Gastrocnemius medialis (tissue), 4 donors: Measurements from ENCODE around the gene ZFP64. TPM values are rescaled to one million over a fixed set of nuclear protein-coding genes. Genes with fewer than 3 reads are reported as not detected.

ENCODE experiments used
- ATAC-seq, 2 donors: fragments of 150-250 bp; one replicate each; pipeline ENCODE4 v1.9.1; 2016
- DNase-seq, 2 donors: peaks; one replicate each; pipeline ENCODE4 v3.0.0-alpha.2; 2019
- H3K27ac ChIP-seq, 4 donors: fragments of 200-600 bp; sonication (generic); 1 replicate in 1 of 4; 2 replicates in 3 of 4; pipeline ENCODE4 v1.5.1; 2016 to 2018; ENCODE audit warnings: mild to moderate bottlenecking in 2 of 4, moderate library complexity in 1 of 4
- H3K27me3 ChIP-seq, 3 donors: fragments of 200-600 bp; sonication (generic) in 2 of 3; 1 replicate in 1 of 3; 2 replicates in 2 of 3; pipeline versions ENCODE4 v1.5.1 to v1.6.0; 2016 to 2019; ENCODE audit warnings: mild to moderate bottlenecking in 1 of 3, moderate library complexity in 1 of 3
- H3K36me3 ChIP-seq, 2 donors: fragments of 200-600 bp; sonication (generic) in 1 of 2; one replicate each; pipeline ENCODE4 v1.5.1; 2017 to 2018
- H3K4me1 ChIP-seq, 2 donors: fragments of 200-600 bp; sonication (generic) in 1 of 2; one replicate each; pipeline ENCODE4 v1.5.1; 2016 to 2017; ENCODE audit warnings: mild to moderate bottlenecking in 2 of 2
- H3K4me3 ChIP-seq, 4 donors: fragments of 200-600 bp; sonication (generic) in 3 of 4; 1 replicate in 1 of 4; 2 replicates in 3 of 4; pipeline ENCODE4 v1.5.1; 2016 to 2019; ENCODE audit warnings: mild to moderate bottlenecking in 2 of 4
- H3K9me3 ChIP-seq, 3 donors: fragments of 200-600 bp; sonication (generic) in 2 of 3; 1 replicate in 1 of 3; 2 replicates in 2 of 3; pipeline ENCODE4 v1.5.1; 2016 to 2019
- POLR2A ChIP-seq, 2 donors: fragments of 450-650 bp; IDR thresholded peaks; one replicate each; pipeline ENCODE4 v1.6.1; 2017; ENCODE audit warnings: antibody characterized with exemption in 2 of 2, mild to moderate bottlenecking in 2 of 2, moderate library complexity in 2 of 2
- in situ Hi-C, 4 donors: fragments of 200-750 bp; cut with MboI; loops; one replicate each; pipeline versions ENCODE4 v1.15.0 to v1.8.0; 2017; ENCODE audit warnings: low sequenced_read_pairs in 4 of 4
- intact Hi-C: fragments of 100-400 bp; cut with DNase I; formaldehyde crosslinking; loops from one replicate; pipeline ENCODE4 v1.15.1; 2023; ENCODE audit warnings: low total_unique reads
- total RNA-seq, 4 donors: library from RNA; depleted of rRNA; stranded (reverse); fragments of >200 nt; gene quantifications; one replicate each; pipeline versions ENCODE4 v1.1.0 to v1.2.3, GENCODE V29; 2016
- TF ChIP-seq, protein P1 (sequence below), 5 experiments: fragments of 450-650 bp in 3 of 5; fragments of 200-600 bp in 2 of 5; sonication (generic) in 2 of 5; IDR thresholded peaks in 4 of 5; conservative IDR thresholded peaks in 1 of 5; 1 replicate in 4 of 5; 2 replicates in 1 of 5; pipeline ENCODE4 v1.5.1; 2016 to 2019; ENCODE audit warnings: antibody characterized with exemption in 5 of 5, mild to moderate bottlenecking in 3 of 5, moderate library complexity in 3 of 5

ZFP64 gene
- total RNA-seq, 4 donors from 2014 or later = 3.3 to 8.0 (median 3.9) TPM

DNA sequence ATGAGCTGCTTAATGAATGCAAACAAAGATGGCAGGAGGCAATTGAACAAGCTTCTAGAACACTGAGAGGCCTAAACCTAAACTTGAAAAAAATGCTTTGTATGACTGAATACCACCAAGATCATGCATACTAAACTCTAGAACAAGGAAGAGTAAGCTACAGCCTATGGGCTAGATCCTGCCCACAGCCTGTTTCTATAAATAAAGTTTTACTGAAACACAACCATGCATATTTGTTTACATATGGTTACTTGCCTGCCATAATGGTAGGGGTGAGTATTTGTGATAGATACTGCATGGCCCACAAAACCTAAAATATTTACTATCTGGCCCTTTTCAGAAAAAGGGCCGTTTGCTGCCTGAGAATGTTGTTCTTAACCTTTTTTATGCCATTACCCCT, 37.0 kb downstream of the ZFP64 start:
- H3K4me1 ChIP-seq = no peaks in the 10 kb centered on the region
- no peak overlapping the region for H3K4me3 ChIP-seq
- in situ Hi-C loops (no loop called here), intact Hi-C loops (loop anchor here (5.0 kb wide), 1 partner anchor 517 kb away; no protein-coding TSS in a partner anchor)
- DNase-seq (no peak), ATAC-seq (no peak)
- no peaks in the 10 kb centered on the region for H3K27me3 ChIP-seq
- no peaks in the 10 kb centered on the region for H3K9me3 ChIP-seq
- TF ChIP-seq, protein P1, sequence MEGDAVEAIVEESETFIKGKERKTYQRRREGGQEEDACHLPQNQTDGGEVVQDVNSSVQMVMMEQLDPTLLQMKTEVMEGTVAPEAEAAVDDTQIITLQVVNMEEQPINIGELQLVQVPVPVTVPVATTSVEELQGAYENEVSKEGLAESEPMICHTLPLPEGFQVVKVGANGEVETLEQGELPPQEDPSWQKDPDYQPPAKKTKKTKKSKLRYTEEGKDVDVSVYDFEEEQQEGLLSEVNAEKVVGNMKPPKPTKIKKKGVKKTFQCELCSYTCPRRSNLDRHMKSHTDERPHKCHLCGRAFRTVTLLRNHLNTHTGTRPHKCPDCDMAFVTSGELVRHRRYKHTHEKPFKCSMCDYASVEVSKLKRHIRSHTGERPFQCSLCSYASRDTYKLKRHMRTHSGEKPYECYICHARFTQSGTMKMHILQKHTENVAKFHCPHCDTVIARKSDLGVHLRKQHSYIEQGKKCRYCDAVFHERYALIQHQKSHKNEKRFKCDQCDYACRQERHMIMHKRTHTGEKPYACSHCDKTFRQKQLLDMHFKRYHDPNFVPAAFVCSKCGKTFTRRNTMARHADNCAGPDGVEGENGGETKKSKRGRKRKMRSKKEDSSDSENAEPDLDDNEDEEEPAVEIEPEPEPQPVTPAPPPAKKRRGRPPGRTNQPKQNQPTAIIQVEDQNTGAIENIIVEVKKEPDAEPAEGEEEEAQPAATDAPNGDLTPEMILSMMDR (IDR thresholded peaks at IDR 0.05 in 4 of 5, conservative IDR thresholded peaks at IDR 0.05 in 1 of 5) = no peak
- TF ChIP-seq POLR2A (IDR thresholded peaks at IDR 0.05) = no peak
- peaks cover 5 to 48% of the 10 kb centered on the region in 2 donors for H3K36me3 ChIP-seq
- no peak overlapping the region for H3K27ac ChIP-seq

DNA sequence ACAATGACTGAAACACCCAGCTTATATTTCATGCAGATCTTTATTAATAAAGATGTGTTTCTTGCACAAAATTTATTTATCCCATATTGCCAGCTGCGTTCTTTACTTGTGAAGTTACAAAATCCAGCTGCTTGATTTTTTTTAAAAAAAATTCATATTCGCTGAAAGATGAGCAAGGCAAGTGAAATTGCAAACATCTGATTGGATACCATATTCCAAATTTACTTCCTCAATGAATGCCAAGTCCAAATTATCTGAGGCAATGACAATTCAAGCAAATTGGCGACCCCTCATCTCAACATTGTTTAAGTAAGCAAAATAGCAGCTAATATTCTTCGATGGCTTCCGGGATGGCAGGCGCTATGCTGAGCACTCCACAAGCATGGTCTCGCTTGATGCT, 37.7 kb downstream of the ZFP64 start:
- no peak for ATAC-seq
- peaks cover 0 to 42% of the 10 kb centered on the region in 2 donors for H3K36me3 ChIP-seq
- TF ChIP-seq, protein P1 (IDR thresholded peaks at IDR 0.05 in 4 of 5, conservative IDR thresholded peaks at IDR 0.05 in 1 of 5) = no peak
- TF ChIP-seq POLR2A (IDR thresholded peaks at IDR 0.05) = no peak
- H3K4me1 ChIP-seq = no peaks in the 10 kb centered on the region
- no peaks in the 10 kb centered on the region for H3K9me3 ChIP-seq
- no peak for DNase-seq
- no peak overlapping the region for H3K27ac ChIP-seq
- intact Hi-C loops = loop anchor here (5.0 kb wide), 1 partner anchor 517 kb away; no protein-coding TSS in a partner anchor
- H3K4me3 ChIP-seq = no peak overlapping the region
- in situ Hi-C loops = no loop called here
- no peaks in the 10 kb centered on the region for H3K27me3 ChIP-seq

DNA sequence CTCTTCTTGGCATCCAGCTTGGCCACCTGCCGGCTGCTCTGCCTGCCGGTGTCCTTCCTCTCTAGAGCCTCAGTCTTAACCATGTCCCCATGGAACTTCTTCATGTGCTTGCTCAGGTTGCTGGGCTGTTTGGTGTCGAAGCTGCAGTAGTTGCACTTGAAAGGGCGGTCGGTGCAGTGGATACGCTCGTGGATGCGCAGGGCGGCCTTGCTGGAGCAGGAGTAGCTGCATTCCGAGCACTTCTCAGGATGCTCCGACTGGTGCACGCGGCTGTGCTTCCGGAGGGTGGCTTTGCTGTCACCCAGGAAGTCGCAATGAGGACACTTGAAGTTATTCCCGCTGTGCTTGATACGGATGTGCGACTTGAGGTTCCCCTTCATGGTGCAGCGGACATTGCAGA, 38.7 kb downstream of the ZFP64 start:
- TF ChIP-seq, protein P1 (IDR thresholded peaks at IDR 0.05 in 4 of 5, conservative IDR thresholded peaks at IDR 0.05 in 1 of 5) = no peak
- no peak for TF ChIP-seq POLR2A (IDR thresholded peaks at IDR 0.05)
- ATAC-seq = no peak

DNA sequence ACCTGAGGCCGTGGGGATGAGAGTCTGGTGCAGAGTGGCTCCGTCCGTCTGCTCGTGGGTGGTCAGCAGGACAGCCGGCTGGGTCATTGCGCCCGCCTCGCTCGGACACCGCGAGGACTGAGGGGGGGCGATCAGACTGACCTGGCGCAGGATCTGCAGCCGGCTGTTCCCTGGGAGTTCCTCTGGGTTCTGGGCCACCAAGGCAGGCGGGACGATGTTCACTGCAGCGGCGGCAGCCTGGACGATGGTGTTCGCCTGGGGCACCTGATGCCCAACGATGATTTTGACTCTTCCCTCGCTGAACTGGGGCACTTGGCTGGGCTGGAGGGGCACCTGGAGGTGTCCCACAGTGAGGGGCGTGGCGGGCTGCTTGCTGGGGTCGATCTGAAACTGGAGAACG, 39.2 kb downstream of the ZFP64 start:
- TF ChIP-seq, protein P1 (IDR thresholded peaks at IDR 0.05 in 4 of 5, conservative IDR thresholded peaks at IDR 0.05 in 1 of 5) = no peak
- no peak for TF ChIP-seq POLR2A (IDR thresholded peaks at IDR 0.05)
- Histone ChIP-seq H3K4me1 (no peaks in the 10 kb centered on the region), H3K27me3 (no peaks in the 10 kb centered on the region), H3K4me3 (no peak overlapping the region), H3K27ac (no peak overlapping the region), H3K9me3 (no peaks in the 10 kb centered on the region), H3K36me3 (peaks cover 0 to 28% of the 10 kb centered on the region in 2 donors)
- ATAC-seq = no peak
- intact Hi-C loops (loop anchor here (5.0 kb wide), 1 partner anchor 515 kb away; no protein-coding TSS in a partner anchor), in situ Hi-C loops (no loop called here)
- DNase-seq = no peak

More for the DNA sequence above, 38.7 kb downstream of the ZFP64 start:
- H3K27ac ChIP-seq = no peak overlapping the region
- H3K36me3 ChIP-seq = peaks cover 0 to 33% of the 10 kb centered on the region in 2 donors
- no peak for DNase-seq
- H3K9me3 ChIP-seq = no peaks in the 10 kb centered on the region
- in situ Hi-C loops (no loop called here), intact Hi-C loops (loop anchor here (5.0 kb wide), 1 partner anchor 516 kb away; no protein-coding TSS in a partner anchor)
- H3K4me1 ChIP-seq = no peaks in the 10 kb centered on the region
- H3K27me3 ChIP-seq = no peaks in the 10 kb centered on the region
- H3K4me3 ChIP-seq = no peak overlapping the region
